ENCODE data around the gene KLF11. TPM values are rescaled to one million over a fixed set of nuclear protein-coding genes. Genes with fewer than 3 reads are reported as not detected.

The KLF11 gene
- total and polyA plus RNA-seq, 9 of the 15 experiments (the other 6 are each of a cell fraction or from before 2014, with no cell fraction given): 2.1 to 13.4 (median 6.5) TPM

- Histone ChIP-seq H3K79me2 (ENCODE audit: control insufficient read depth, insufficient read depth, low read length) (no peaks in the 10 kb centered on the region), H3K9me3 (replicated peaks; ENCODE audit: control insufficient read depth, insufficient read depth, low read depth, low read length) (no peaks in the 10 kb centered on the region), H2AFZ (ENCODE audit: low read depth, low read length) (no peak overlapping the region), H4K20me1 (replicated peaks; ENCODE audit: control insufficient read depth, insufficient read depth, low read length) (no peaks in the 10 kb centered on the region), H3K9ac (ENCODE audit: insufficient read depth in 1 of 2, low read depth in 2 of 2, low read length in 2 of 2) (no peak overlapping the region), H3K36me3 (ENCODE audit: control insufficient read depth, insufficient read depth, low read length) (peaks cover 5% of the 10 kb centered on the region; the same call in 1 of the 3 replicates), H3K4me3 (no peak overlapping the region), H3K27ac (ENCODE audit: extremely low read depth, low read depth, low read length) (no peak overlapping the region), H3K4me1 (replicated peaks in 1 of 2; ENCODE audit: control insufficient read depth in 2 of 2, insufficient read depth in 2 of 2, low read length in 2 of 2) (peaks cover 0 to 3% of the 10 kb centered on the region in 2 experiments; a peak in 1 of 5 replicates), H3K27me3 (ENCODE audit: control insufficient read depth in 2 of 2, insufficient read depth in 2 of 2, low read length in 2 of 2) (no peaks in the 10 kb centered on the region), H3K4me2 (ENCODE audit: insufficient read depth, low read length) (no peak overlapping the region), H3K9me1 (ENCODE audit: control insufficient read depth, insufficient read depth, low read length) (no peaks in the 10 kb centered on the region)
- POLR2A ChIA-PET: no interaction called here
- FAIRE-seq (no peak), DNase-seq (ENCODE audit: extremely low read depth in 1 of 4, low spot score in 3 of 4) (no peak), ATAC-seq (no peak)
- in situ Hi-C loops (cut with MboI) (no loop called here), intact Hi-C loops (cut with micrococcal nuclease) (no loop called here)
- no peak for TF ChIP-seq POU5F1 (IDR thresholded peaks at IDR 0.05; ENCODE audit: borderline replicate concordance, low read depth, low read length, partially characterized antibody)
- TF ChIP-seq COPS2 (conservative IDR thresholded peaks at IDR 0.05): no peak
- no peak for TF ChIP-seq POLR3G (IDR thresholded peaks at IDR 0.05; ENCODE audit: extremely low read depth, insufficient read length, insufficient replicate concordance)
- TF ChIP-seq ZBTB2 (IDR thresholded peaks at IDR 0.05): no peak
- TF ChIP-seq E2F3 (CRISPR knock-in tag; IDR thresholded peaks at IDR 0.05): no peak
- no peak for TF ChIP-seq ZC3H4 (CRISPR knock-in tag; IDR thresholded peaks at IDR 0.05; ENCODE audit: borderline replicate concordance)
- no peak for TF ChIP-seq SRSF3 (IDR thresholded peaks at IDR 0.05; ENCODE audit: insufficient read depth, low read length)
- no peak for TF ChIP-seq MAFF (IDR thresholded peaks at IDR 0.05; ENCODE audit: low read length)
- no peak for TF ChIP-seq ARID3B (CRISPR knock-in tag; IDR thresholded peaks at IDR 0.05; ENCODE audit: borderline replicate concordance)
- no peak for TF ChIP-seq GATAD2B (IDR thresholded peaks at IDR 0.05; ENCODE audit: borderline replicate concordance)
- TF ChIP-seq NR2F6 (CRISPR knock-in tag; IDR thresholded peaks at IDR 0.05): no peak
- no peak for TF ChIP-seq HMG20A (CRISPR knock-in tag; conservative IDR thresholded peaks at IDR 0.05)
- TF ChIP-seq, protein P1, sequence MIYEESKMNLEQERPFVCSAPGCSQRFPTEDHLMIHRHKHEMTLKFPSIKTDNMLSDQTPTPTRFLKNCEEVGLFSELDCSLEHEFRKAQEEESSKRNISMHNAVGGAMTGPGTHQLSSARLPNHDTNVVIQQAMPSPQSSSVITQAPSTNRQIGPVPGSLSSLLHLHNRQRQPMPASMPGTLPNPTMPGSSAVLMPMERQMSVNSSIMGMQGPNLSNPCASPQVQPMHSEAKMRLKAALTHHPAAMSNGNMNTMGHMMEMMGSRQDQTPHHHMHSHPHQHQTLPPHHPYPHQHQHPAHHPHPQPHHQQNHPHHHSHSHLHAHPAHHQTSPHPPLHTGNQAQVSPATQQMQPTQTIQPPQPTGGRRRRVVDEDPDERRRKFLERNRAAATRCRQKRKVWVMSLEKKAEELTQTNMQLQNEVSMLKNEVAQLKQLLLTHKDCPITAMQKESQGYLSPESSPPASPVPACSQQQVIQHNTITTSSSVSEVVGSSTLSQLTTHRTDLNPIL (CRISPR knock-in tag; IDR thresholded peaks at IDR 0.05): no peak
- no peak for TF ChIP-seq MAFK (IDR thresholded peaks at IDR 0.05; ENCODE audit: low read length)
- no peak for TF ChIP-seq HNRNPLL (IDR thresholded peaks at IDR 0.05; ENCODE audit: low read depth, low read length, poor library complexity, severe bottlenecking)
- no peak for TF ChIP-seq HSF4 (CRISPR knock-in tag; IDR thresholded peaks at IDR 0.05; ENCODE audit: borderline replicate concordance)
- 66% methylated on average over 11 of the region's 11 CpGs for WGBS (ENCODE audit: insufficient coverage, low coverage, missing lambda C conversion rate)
- CTCF ChIA-PET (ENCODE audit: low intra/inter-chr PET ratio): no interaction called here
- BruUV-seq (replicated peaks): no TSS peak
These were observed 48.9 kb upstream of the KLF11 start for GRCh38 chr2:9994462-9994861.
